ENCODE data around the gene SH2D2A.

DNA sequence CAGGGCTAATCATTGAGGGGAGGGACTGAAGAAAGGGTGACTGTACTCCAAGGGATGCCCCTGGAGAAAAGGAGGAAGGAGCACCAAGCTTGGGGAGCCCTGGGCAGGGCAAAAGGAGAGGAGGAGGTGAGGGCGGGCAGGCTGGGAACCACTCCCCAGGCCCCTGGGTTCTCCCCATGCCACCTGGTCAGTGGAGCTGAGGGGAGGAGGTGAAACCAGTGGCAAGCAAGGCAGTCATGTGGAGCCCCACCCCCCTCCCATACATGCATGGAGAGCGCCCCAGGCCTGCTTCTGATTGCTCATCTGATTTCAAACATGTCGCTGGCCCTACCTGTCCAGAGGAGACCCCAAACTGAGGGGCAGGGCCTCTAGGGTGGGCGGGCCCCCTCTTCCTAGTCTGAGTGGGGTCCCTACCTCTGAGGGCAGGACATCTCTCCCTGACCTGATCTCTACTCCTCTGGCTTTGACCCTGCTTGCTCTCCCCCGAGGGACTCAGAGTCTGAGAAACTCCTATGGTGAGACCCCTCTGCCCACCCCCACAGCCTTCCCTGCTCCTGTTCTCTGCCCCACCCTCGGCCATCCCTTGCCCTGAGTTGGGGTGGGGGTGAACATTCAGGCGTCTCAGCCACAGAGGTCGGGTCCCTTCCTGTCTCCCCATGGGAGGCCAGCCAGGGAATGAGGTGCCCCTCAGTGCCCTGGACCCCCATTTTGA, 23.7 kb upstream of the SH2D2A start:
- TF ChIP-seq, protein P1, sequence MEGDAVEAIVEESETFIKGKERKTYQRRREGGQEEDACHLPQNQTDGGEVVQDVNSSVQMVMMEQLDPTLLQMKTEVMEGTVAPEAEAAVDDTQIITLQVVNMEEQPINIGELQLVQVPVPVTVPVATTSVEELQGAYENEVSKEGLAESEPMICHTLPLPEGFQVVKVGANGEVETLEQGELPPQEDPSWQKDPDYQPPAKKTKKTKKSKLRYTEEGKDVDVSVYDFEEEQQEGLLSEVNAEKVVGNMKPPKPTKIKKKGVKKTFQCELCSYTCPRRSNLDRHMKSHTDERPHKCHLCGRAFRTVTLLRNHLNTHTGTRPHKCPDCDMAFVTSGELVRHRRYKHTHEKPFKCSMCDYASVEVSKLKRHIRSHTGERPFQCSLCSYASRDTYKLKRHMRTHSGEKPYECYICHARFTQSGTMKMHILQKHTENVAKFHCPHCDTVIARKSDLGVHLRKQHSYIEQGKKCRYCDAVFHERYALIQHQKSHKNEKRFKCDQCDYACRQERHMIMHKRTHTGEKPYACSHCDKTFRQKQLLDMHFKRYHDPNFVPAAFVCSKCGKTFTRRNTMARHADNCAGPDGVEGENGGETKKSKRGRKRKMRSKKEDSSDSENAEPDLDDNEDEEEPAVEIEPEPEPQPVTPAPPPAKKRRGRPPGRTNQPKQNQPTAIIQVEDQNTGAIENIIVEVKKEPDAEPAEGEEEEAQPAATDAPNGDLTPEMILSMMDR (IDR thresholded peaks at IDR 0.05): no peak
- no peak for TF ChIP-seq ZFX (IDR thresholded peaks at IDR 0.05; ENCODE audit: borderline replicate concordance)
